Body of pancreas (tissue), 4 donors: ENCODE results near the gene TDRD9. TPM values are rescaled to one million over a fixed set of nuclear protein-coding genes. Genes with fewer than 3 reads are reported as not detected.

Source experiments
- ATAC-seq: fragments of 150-250 bp; one replicate; pipeline ENCODE4 v1.9.1; 2016
- DNase-seq, 4 donors: peaks; one replicate each; pipeline ENCODE4 v3.0.0-alpha.2; 2019
- H3K27ac ChIP-seq, 4 donors: fragments of 200-600 bp; sonication (generic); 1 replicate in 3 of 4; 2 replicates in 1 of 4; pipeline versions ENCODE4 v1.5.1 to v1.6.1; 2016 to 2019; ENCODE audit warnings: mild to moderate bottlenecking in 1 of 4, mixed read lengths in 1 of 4, moderate library complexity in 1 of 4
- H3K27me3 ChIP-seq, 2 donors: fragments of 200-600 bp; sonication (generic); one replicate each; pipeline ENCODE4 v1.6.0; 2016; ENCODE audit warnings: mild to moderate bottlenecking in 1 of 2
- H3K36me3 ChIP-seq, 2 donors: fragments of 200-600 bp; sonication (generic); replicated peaks in 1 of 2; 2 replicates each; pipeline ENCODE4 v1.5.1; 2016; ENCODE audit warnings: low read depth in 2 of 2; ENCODE audit not compliant: insufficient read depth in 1 of 2
- H3K4me1 ChIP-seq: fragments of 200-600 bp; sonication (generic); one replicate; pipeline ENCODE4 v1.6.0; 2016
- H3K4me3 ChIP-seq, 2 donors: fragments of 200-600 bp; sonication (generic); 1 replicate in 1 of 2; 2 replicates in 1 of 2; pipeline ENCODE4 v1.5.1; 2016 to 2019
- H3K9me3 ChIP-seq, 3 donors: fragments of 200-600 bp; sonication (generic); 1 replicate in 2 of 3; 2 replicates in 1 of 3; pipeline ENCODE4 v1.5.1; 2016
- POLR2A ChIP-seq, 3 donors: fragments of 450-650 bp; IDR thresholded peaks; one replicate each; pipeline ENCODE4 v1.6.1; 2016; ENCODE audit warnings: antibody characterized with exemption in 3 of 3, mild to moderate bottlenecking in 2 of 3
- WGBS, 2 donors: methylation state at CpG; one replicate each; pipeline ENCODE4 v1.1.5; 2017; 5-methylcytosine and 5-hydroxymethylcytosine counted together
- intact Hi-C: fragments of 100-400 bp; cut with DNase I; formaldehyde crosslinking; loops from one replicate; pipeline ENCODE4 v1.15.1; 2023
- total RNA-seq, 2 donors: library from RNA; depleted of rRNA; stranded (reverse); fragments of >200 nt; gene quantifications; one replicate each; pipeline ENCODE4 v1.1.0, GENCODE V29; 2016
- TF ChIP-seq, protein P1 (sequence below), 7 experiments: fragments of 450-650 bp in 4 of 7; fragments of 200-600 bp in 3 of 7; sonication (generic) in 3 of 7; IDR thresholded peaks; one replicate each; pipeline ENCODE4 v1.5.1; 2016 to 2019; ENCODE audit warnings: antibody characterized with exemption in 7 of 7

The TDRD9 gene
- total RNA-seq, 2 donors from 2014 or later: 2.0 to 4.7 TPM

DNA sequence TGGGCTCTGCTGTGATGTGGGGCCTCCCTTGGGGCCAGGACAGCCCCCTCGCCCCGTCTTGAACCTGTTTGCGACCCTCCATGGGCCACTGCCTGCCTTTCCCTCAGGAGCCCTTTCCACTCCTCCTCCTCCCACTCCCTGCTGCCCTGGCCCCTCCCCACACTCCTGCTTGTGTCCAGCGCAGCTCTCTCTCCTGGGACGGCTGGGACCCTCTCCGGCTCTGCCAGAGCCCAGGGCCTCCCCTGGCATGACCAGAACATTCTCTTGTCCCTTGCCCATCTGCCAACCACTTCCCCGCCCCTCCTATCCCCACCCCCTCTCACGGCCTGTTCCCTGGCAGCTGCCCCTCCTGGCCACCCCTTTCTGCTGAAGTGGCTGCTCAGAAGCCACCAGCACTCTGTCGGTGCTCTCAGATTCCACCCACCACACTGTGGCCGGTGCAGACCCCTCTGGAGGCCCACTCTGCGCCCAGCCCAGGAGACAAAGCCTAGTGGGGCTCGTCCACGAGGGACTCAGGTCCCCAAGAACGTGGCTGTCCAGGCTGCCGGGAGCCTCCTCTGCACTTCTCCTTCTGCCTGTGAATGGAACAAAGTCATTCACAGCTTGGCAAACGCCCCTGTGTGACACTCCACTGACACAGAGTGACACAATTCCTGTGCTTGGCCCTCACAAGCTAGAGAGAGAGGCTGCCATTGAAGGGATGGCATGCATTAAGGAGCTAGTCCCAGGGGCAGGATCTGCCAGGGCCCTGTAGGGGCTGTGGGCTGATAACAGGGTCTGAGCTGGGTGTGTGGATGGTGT is 158.6 kb downstream of the TDRD9 start:
- intact Hi-C loops: no loop called here
- Histone ChIP-seq H3K36me3 (no peaks in the 10 kb centered on the region), H3K9me3 (no peaks in the 10 kb centered on the region), H3K4me3 (no peak overlapping the region), H3K27me3 (no peaks in the 10 kb centered on the region), H3K4me1 (peaks cover 9% of the 10 kb centered on the region), H3K27ac (no peak overlapping the region)
- 78 to 88% methylated on average over 12 to 15 of the region's 16 CpGs for WGBS, 2 donors
- ATAC-seq: no peak
- TF ChIP-seq, protein P1, sequence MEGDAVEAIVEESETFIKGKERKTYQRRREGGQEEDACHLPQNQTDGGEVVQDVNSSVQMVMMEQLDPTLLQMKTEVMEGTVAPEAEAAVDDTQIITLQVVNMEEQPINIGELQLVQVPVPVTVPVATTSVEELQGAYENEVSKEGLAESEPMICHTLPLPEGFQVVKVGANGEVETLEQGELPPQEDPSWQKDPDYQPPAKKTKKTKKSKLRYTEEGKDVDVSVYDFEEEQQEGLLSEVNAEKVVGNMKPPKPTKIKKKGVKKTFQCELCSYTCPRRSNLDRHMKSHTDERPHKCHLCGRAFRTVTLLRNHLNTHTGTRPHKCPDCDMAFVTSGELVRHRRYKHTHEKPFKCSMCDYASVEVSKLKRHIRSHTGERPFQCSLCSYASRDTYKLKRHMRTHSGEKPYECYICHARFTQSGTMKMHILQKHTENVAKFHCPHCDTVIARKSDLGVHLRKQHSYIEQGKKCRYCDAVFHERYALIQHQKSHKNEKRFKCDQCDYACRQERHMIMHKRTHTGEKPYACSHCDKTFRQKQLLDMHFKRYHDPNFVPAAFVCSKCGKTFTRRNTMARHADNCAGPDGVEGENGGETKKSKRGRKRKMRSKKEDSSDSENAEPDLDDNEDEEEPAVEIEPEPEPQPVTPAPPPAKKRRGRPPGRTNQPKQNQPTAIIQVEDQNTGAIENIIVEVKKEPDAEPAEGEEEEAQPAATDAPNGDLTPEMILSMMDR (IDR thresholded peaks at IDR 0.05): no peak
- no peak for TF ChIP-seq POLR2A (IDR thresholded peaks at IDR 0.05)
- peak in 2 of 4 donors; percentile 4 to 9 for DNase-seq

GRCh38 chr14:104087505-104087904 is 159.2 kb downstream of the TDRD9 start:
- peaks cover 7% of the 10 kb centered on the region for H3K4me1 ChIP-seq
- no peaks in the 10 kb centered on the region for H3K9me3 ChIP-seq
- intact Hi-C loops: no loop called here
- no peak for TF ChIP-seq POLR2A (IDR thresholded peaks at IDR 0.05)
- TF ChIP-seq, protein P1 (IDR thresholded peaks at IDR 0.05): no peak
- DNase-seq (peak in 3 of 4 donors; percentile 6 to 11 (median 11)), ATAC-seq (no peak)
- H3K4me3 ChIP-seq: no peak overlapping the region
- no peaks in the 10 kb centered on the region for H3K27me3 ChIP-seq
- 88 to 90% methylated on average over 10 to 17 of the region's 17 CpGs for WGBS, 2 donors
- H3K36me3 ChIP-seq: no peaks in the 10 kb centered on the region
- H3K27ac ChIP-seq: no peak overlapping the region

DNA sequence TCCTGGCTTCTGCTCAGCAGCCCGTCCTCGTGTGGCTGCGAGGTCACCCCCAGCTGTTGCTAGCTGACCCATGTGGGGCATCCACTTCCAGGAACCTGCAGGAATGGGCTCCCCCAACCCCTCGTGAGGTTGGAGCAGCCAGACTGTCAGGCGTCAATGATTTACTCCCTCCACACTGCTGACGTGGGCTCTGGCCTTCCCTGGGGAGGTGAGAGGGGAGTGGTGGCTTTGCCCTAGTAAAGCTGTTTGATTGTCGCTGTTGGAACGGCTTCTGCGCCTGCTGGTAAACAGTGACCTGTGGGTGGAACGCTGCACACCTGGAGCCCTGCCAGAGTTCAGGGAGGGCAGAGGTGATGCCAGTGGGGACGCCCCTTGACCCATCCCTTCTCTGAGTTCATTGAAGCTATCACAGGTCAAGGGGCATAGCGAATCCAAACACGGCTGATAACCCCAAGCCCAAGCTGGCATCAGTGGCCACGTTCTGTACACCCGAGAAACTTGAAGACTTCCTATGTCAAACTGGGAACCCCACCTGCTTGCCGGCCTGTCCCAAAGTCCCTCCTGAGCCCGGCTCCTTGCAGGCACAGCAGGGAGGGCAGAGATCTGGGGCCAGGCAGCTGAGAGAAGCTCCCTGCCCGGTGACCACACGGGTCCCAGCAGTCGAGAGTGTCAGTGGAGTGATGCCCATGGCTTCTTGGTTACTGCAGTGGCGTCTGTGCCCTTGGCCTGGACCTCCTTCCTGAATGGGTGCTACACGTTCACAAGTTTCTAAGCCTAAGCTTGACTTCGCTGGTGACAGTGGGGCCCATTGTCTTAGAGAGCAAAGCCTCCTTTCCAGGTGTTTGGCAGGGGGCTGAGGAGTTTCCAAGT is 160.0 kb downstream of the TDRD9 start:
- no peaks in the 10 kb centered on the region for H3K27me3 ChIP-seq
- no peaks in the 10 kb centered on the region for H3K4me1 ChIP-seq
- H3K27ac ChIP-seq: no peak overlapping the region
- DNase-seq: peak in 3 of 4 donors; percentile 5 to 19 (median 16)
- ATAC-seq: no peak
- intact Hi-C loops: no loop called here
- TF ChIP-seq, protein P1 (IDR thresholded peaks at IDR 0.05): no peak
- TF ChIP-seq POLR2A (IDR thresholded peaks at IDR 0.05): no peak
- 57 to 76% methylated on average over 7 to 23 of the region's 23 CpGs for WGBS, 2 donors
- H3K9me3 ChIP-seq: no peaks in the 10 kb centered on the region
- H3K4me3 ChIP-seq: no peak overlapping the region
- no peaks in the 10 kb centered on the region for H3K36me3 ChIP-seq

DNA sequence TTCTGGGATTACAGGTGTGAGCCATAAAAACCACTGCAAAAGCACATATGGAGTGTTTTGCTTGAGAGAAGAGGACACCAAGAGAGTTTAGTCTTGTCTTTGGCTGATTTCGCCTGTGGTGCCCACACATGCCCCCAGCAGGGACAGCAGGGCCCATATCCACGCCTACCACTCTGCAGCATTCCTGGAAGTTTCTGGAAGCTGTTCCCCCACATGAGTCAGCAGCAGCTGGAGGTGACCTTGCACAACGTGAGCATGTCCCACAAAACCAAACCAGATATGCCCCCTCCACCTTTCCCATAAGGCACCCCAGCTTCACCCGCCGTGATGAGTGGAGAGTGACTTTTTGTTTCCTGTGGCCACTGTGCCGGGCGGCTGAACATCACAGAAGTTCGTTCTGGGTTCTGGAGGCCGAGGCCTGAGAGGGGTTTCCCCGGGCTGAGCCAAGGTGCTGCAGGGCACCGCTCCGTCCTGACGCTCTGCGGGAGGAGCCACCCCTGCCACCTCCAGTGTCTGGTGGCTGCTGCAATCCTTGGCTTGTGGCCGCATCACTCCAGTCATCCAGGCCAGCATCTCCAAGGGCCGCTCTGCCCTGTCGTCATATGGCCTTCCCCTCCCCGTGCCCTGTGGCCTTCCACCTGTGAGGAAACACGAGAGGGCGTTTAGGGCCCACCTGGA is 162.0 kb downstream of the TDRD9 start:
- H3K36me3 ChIP-seq: no peaks in the 10 kb centered on the region
- intact Hi-C loops: loop anchor here (5.0 kb wide), 1 partner anchor 37 kb away; no protein-coding TSS in a partner anchor
- H3K9me3 ChIP-seq: no peaks in the 10 kb centered on the region
- no peak overlapping the region for H3K27ac ChIP-seq
- DNase-seq: no peak
- H3K4me1 ChIP-seq: peaks cover 7% of the 10 kb centered on the region
- WGBS, 2 donors: 91% methylated on average over 17 to 19 of the region's 20 CpGs
- no peak overlapping the region for H3K4me3 ChIP-seq
- no peaks in the 10 kb centered on the region for H3K27me3 ChIP-seq
- no peak for ATAC-seq
- TF ChIP-seq POLR2A (IDR thresholded peaks at IDR 0.05): no peak
- TF ChIP-seq, protein P1 (IDR thresholded peaks at IDR 0.05): no peak
